Measurements from ENCODE around the gene SLFN12L.
A peak's percentile ranks its signal among the peaks of the same experiment; 100 is the strongest.
"Not testable (repeated sequence)": the region's sequence is repeated elsewhere in the genome, so short reads cannot be mapped to it uniquely, and the experiment has no call there.

The SLFN12L gene

GRCh38 chr17:35542990-35543389 lies 5.5 kb upstream of the SLFN12L start:
- no peak for DNase-seq (ENCODE audit: low spot score)

GRCh38 chr17:35541434-35541833 lies 4.0 kb upstream of the SLFN12L start:
- DNase-seq (ENCODE audit: low spot score) = no peak

GRCh38 chr17:35540589-35541404 lies 3.3 kb upstream of the SLFN12L start:
- peak; percentile 46 for DNase-seq (ENCODE audit: low spot score)

GRCh38 chr17:35539659-35540026 lies 2.2 kb upstream of the SLFN12L start:
- DNase-seq (ENCODE audit: low spot score) = no peak

GRCh38 chr17:35536664-35537171 lies 760 bp downstream of the SLFN12L start:
- DNase-seq (ENCODE audit: low spot score) = no peak

GRCh38 chr17:35535406-35535805 lies 2.1 kb downstream of the SLFN12L start:
- DNase-seq (ENCODE audit: low spot score) = not testable (repeated sequence)

- no peak for DNase-seq (ENCODE audit: low spot score)
These were observed 2.8 kb downstream of the SLFN12L start for GRCh38 chr17:35534576-35535093.

GRCh38 chr17:35531160-35531559 lies 6.3 kb downstream of the SLFN12L start:
- DNase-seq (ENCODE audit: low spot score) = no peak

- DNase-seq (ENCODE audit: low spot score) = no peak
These were observed 7.6 kb downstream of the SLFN12L start for GRCh38 chr17:35529866-35530265.

GRCh38 chr17:35529326-35529725 lies 8.2 kb downstream of the SLFN12L start:
- not testable (repeated sequence) for DNase-seq (ENCODE audit: low spot score)

GRCh38 chr17:35523296-35523695 lies 14.2 kb downstream of the SLFN12L start:
- no peak for DNase-seq (ENCODE audit: low spot score)

- not testable (repeated sequence) for DNase-seq (ENCODE audit: low spot score)
These were observed 15.7 kb downstream of the SLFN12L start for GRCh38 chr17:35521654-35522256.

- no peak for DNase-seq (ENCODE audit: low spot score)
These were observed 16.3 kb downstream of the SLFN12L start for GRCh38 chr17:35521150-35521549.

GRCh38 chr17:35519906-35520442 lies 17.5 kb downstream of the SLFN12L start:
- DNase-seq (ENCODE audit: low spot score) = no peak

GRCh38 chr17:35519439-35519838 lies 18.0 kb downstream of the SLFN12L start:
- no peak for DNase-seq (ENCODE audit: low spot score)

- not testable (repeated sequence) for DNase-seq (ENCODE audit: low spot score)
These were observed 19.0 kb downstream of the SLFN12L start for GRCh38 chr17:35518431-35518830.

GRCh38 chr17:35515027-35515426 lies 22.5 kb downstream of the SLFN12L start:
- DNase-seq (ENCODE audit: low spot score) = no peak

GRCh38 chr17:35514564-35514963 lies 22.9 kb downstream of the SLFN12L start:
- no peak for DNase-seq (ENCODE audit: low spot score)

GRCh38 chr17:35510052-35510451 lies 27.4 kb downstream of the SLFN12L start:
- DNase-seq (ENCODE audit: low spot score) = no peak

GRCh38 chr17:35507714-35508113 lies 29.8 kb downstream of the SLFN12L start:
- not testable (repeated sequence) for DNase-seq (ENCODE audit: low spot score)

GRCh38 chr17:35499548-35499947 lies 37.9 kb downstream of the SLFN12L start:
- no peak for DNase-seq (ENCODE audit: low spot score)

GRCh38 chr17:35498448-35499178 lies 38.9 kb downstream of the SLFN12L start:
- DNase-seq (ENCODE audit: low spot score) = no peak

Data from Ammon's horn (tissue), 1 donor.